HEK293 (cell line): ENCODE measurements around the gene HIGD1A.

Source experiments
- FEZF1 ChIP-seq: fragments of 450-650 bp; formaldehyde crosslinking; IDR thresholded peaks from 2 replicates; pipeline ENCODE4 v1.5.1; 2016; ENCODE audit warnings: missing biosample characterization, missing genetic modification characterization
- GFI1B ChIP-seq: fragments of 450-650 bp; formaldehyde crosslinking; IDR thresholded peaks from 2 replicates; pipeline ENCODE4 v1.5.1; 2016; ENCODE audit warnings: missing biosample characterization, missing genetic modification characterization
- GLI2 ChIP-seq: fragments of 450-650 bp; formaldehyde crosslinking; IDR thresholded peaks from 2 replicates; pipeline ENCODE4; 2017; ENCODE audit warnings: missing biosample characterization, missing genetic modification characterization, low read depth, borderline replicate concordance
- GLI4 ChIP-seq: fragments of 450-650 bp; formaldehyde crosslinking; IDR thresholded peaks from 2 replicates; pipeline ENCODE4 v1.5.1; 2016; ENCODE audit warnings: missing biosample characterization, missing genetic modification characterization
- KLF10 ChIP-seq: fragments of 450-650 bp; IDR thresholded peaks from 2 replicates; pipeline ENCODE4 v1.5.1; 2018; ENCODE audit warnings: missing biosample characterization, mild to moderate bottlenecking, missing genetic modification characterization
- MZF1 ChIP-seq: fragments of 450-650 bp; formaldehyde crosslinking; IDR thresholded peaks from 2 replicates; pipeline ENCODE4 v1.5.1; 2017; ENCODE audit warnings: missing biosample characterization, missing genetic modification characterization, borderline replicate concordance
- OSR2 ChIP-seq: fragments of 450-650 bp; formaldehyde crosslinking; IDR thresholded peaks from 2 replicates; pipeline ENCODE4 v1.5.1; 2016; ENCODE audit warnings: missing biosample characterization, missing genetic modification characterization
- SP2 ChIP-seq: fragments of 450-650 bp; formaldehyde crosslinking; IDR thresholded peaks from 2 replicates; pipeline ENCODE4 v1.5.1; 2016; ENCODE audit warnings: missing biosample characterization, missing genetic modification characterization
- SP7 ChIP-seq: fragments of 450-650 bp; formaldehyde crosslinking; IDR thresholded peaks from 2 replicates; pipeline ENCODE4 v1.5.1; 2016; ENCODE audit warnings: missing biosample characterization, missing genetic modification characterization
- WT1 ChIP-seq: fragments of 450-650 bp; formaldehyde crosslinking; IDR thresholded peaks from 2 replicates; pipeline ENCODE4 v1.5.1; 2016; ENCODE audit warnings: missing biosample characterization, missing genetic modification characterization
- YY2 ChIP-seq: fragments of 450-650 bp; formaldehyde crosslinking; IDR thresholded peaks from 2 replicates; pipeline ENCODE4 v1.5.1; 2016; ENCODE audit warnings: missing biosample characterization, missing genetic modification characterization
- ZBTB20 ChIP-seq: fragments of 450-650 bp; formaldehyde crosslinking; IDR thresholded peaks from 2 replicates; pipeline ENCODE4 v1.5.1; 2016; ENCODE audit warnings: missing biosample characterization, missing genetic modification characterization
- ZBTB48 ChIP-seq: fragments of 450-650 bp; formaldehyde crosslinking; IDR thresholded peaks from 2 replicates; pipeline ENCODE4 v1.5.1; 2016; ENCODE audit warnings: missing biosample characterization, missing genetic modification characterization
- ZEB2 ChIP-seq: fragments of 450-650 bp; formaldehyde crosslinking; IDR thresholded peaks from 2 replicates; pipeline ENCODE4 v1.5.1; 2016; ENCODE audit warnings: missing biosample characterization, missing genetic modification characterization
- ZNF155 ChIP-seq: fragments of 450-650 bp; formaldehyde crosslinking; IDR thresholded peaks from 2 replicates; pipeline ENCODE4 v1.5.1; 2016; ENCODE audit warnings: missing biosample characterization, missing genetic modification characterization
- ZNF16 ChIP-seq: fragments of 450-650 bp; formaldehyde crosslinking; IDR thresholded peaks from 2 replicates; pipeline ENCODE4 v1.5.1; 2016; ENCODE audit warnings: low read depth, missing biosample characterization, missing genetic modification characterization
- ZNF184 ChIP-seq: fragments of 450-650 bp; IDR thresholded peaks from 2 replicates; pipeline ENCODE4 v1.5.1; 2018; ENCODE audit warnings: missing biosample characterization, mild to moderate bottlenecking, missing genetic modification characterization
- ZNF19 ChIP-seq: fragments of 450-650 bp; formaldehyde crosslinking; IDR thresholded peaks from 2 replicates; pipeline ENCODE4; 2016; ENCODE audit warnings: missing biosample characterization, missing genetic modification characterization, low read depth
- ZNF221 ChIP-seq: fragments of 450-650 bp; formaldehyde crosslinking; IDR thresholded peaks from 2 replicates; pipeline ENCODE4 v1.5.1; 2017; ENCODE audit warnings: missing biosample characterization, missing genetic modification characterization, borderline replicate concordance
- ZNF416 ChIP-seq: fragments of 450-650 bp; formaldehyde crosslinking; IDR thresholded peaks from 2 replicates; pipeline ENCODE4 v1.5.1; 2016; ENCODE audit warnings: missing biosample characterization, missing genetic modification characterization
- ZNF426 ChIP-seq: fragments of 450-650 bp; formaldehyde crosslinking; IDR thresholded peaks from 2 replicates; pipeline ENCODE4 v1.5.1; 2017; ENCODE audit warnings: missing biosample characterization, missing genetic modification characterization, mild to moderate bottlenecking, inconsistent platforms, moderate library complexity
- ZNF433 ChIP-seq: fragments of 450-650 bp; formaldehyde crosslinking; IDR thresholded peaks from 2 replicates; pipeline ENCODE4 v1.5.1; 2016; ENCODE audit warnings: missing biosample characterization, missing genetic modification characterization, low read depth
- ZNF501 ChIP-seq: fragments of 450-650 bp; formaldehyde crosslinking; IDR thresholded peaks from 2 replicates; pipeline ENCODE4 v1.5.1; 2016; ENCODE audit warnings: missing biosample characterization, missing genetic modification characterization
- ZNF555 ChIP-seq: fragments of 450-650 bp; formaldehyde crosslinking; conservative IDR thresholded peaks from 2 replicates; pipeline ENCODE4 v1.5.1; 2017; ENCODE audit warnings: missing biosample characterization, mild to moderate bottlenecking, missing genetic modification characterization, inconsistent platforms
- ZNF596 ChIP-seq: fragments of 450-650 bp; IDR thresholded peaks from 2 replicates; pipeline ENCODE4 v1.5.0; 2018; ENCODE audit warnings: missing biosample characterization, mild to moderate bottlenecking, missing genetic modification characterization, moderate library complexity
- ZNF629 ChIP-seq: fragments of 450-650 bp; formaldehyde crosslinking; IDR thresholded peaks from 2 replicates; pipeline ENCODE4 v1.5.1; 2017; ENCODE audit warnings: missing biosample characterization, missing genetic modification characterization
- ZNF660 ChIP-seq: fragments of 450-650 bp; IDR thresholded peaks from 2 replicates; pipeline ENCODE4 v1.5.1; 2018; ENCODE audit warnings: missing biosample characterization, mild to moderate bottlenecking, missing genetic modification characterization
- ZNF76 ChIP-seq: fragments of 450-650 bp; formaldehyde crosslinking; IDR thresholded peaks from 2 replicates; pipeline ENCODE4; 2016; ENCODE audit warnings: low read depth, missing biosample characterization, missing genetic modification characterization, borderline replicate concordance
- ZNF843 ChIP-seq: fragments of 450-650 bp; formaldehyde crosslinking; IDR thresholded peaks from 2 replicates; pipeline ENCODE4 v1.5.1; 2016; ENCODE audit warnings: missing biosample characterization, missing genetic modification characterization
- TF ChIP-seq, protein P1 (sequence below): fragments of 450-650 bp; formaldehyde crosslinking; conservative IDR thresholded peaks from 2 replicates; pipeline ENCODE4 v1.5.1; 2016; ENCODE audit warnings: low read depth, missing biosample characterization, missing genetic modification characterization
- TF ChIP-seq, protein P2 (sequence below): fragments of 450-650 bp; formaldehyde crosslinking; IDR thresholded peaks from 2 replicates; pipeline ENCODE4 v1.5.1; 2016; ENCODE audit warnings: missing biosample characterization, missing genetic modification characterization
- TF ChIP-seq, protein P3 (sequence below): fragments of 450-650 bp; formaldehyde crosslinking; IDR thresholded peaks from 2 replicates; pipeline ENCODE4 v1.5.1; 2016; ENCODE audit warnings: missing biosample characterization, missing genetic modification characterization

The HIGD1A gene

DNA sequence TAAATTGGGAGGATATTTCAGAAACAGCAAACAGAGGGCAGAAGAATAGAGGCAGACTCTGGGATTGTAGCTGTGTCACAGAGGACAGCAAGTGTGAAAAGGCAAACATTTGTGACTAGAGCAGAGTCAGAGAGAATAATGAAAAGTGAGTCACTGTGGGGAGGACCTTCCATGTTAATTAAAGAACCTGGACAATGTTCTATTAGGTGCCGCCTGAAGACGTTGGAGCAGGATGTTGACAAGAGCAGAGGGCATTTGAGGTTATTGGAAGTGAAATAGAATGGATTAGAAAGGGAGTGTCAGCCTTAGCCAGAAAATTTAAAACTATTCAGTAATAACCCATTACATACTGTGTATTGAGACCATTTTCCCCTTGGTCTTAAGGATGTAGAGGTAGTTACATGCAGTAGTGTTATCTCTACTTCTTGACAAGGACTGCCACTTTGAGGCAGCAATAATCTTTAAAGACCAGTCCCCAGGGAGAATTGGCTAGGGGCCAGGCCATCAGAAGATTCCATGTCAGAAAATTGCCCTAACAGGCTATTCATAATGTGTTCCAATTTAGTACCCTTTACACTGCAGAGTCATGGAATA lies 10.7 kb upstream of the HIGD1A start (continued):
- TF ChIP-seq GLI4 (tag by site-specific recombination) (no peak), ZNF433 (no peak), ZNF76 (tag by site-specific recombination) (no peak), ZNF16 (no peak), ZNF155 (tag by site-specific recombination) (no peak), OSR2 (tag by site-specific recombination) (peak; percentile 91), GFI1B (tag by site-specific recombination) (no peak), ZNF629 (tag by site-specific recombination) (peak; percentile 58), SP7 (peak; percentile 86), MZF1 (tag by site-specific recombination) (no peak), ZEB2 (tag by site-specific recombination) (0 out of 2 replicates have a peak, but pooled peaks have one; percentile 56), ZNF221 (tag by site-specific recombination) (no peak), ZNF596 (tag by site-specific recombination) (0 out of 2 replicates have a peak, but pooled peaks have one; percentile 36), ZNF416 (tag by site-specific recombination) (no peak), ZNF426 (no peak), ZNF19 (no peak), ZBTB48 (tag by site-specific recombination) (no peak; the same call in 1 of the 2 replicates), FEZF1 (peak; percentile 95), GLI2 (tag by site-specific recombination) (0 out of 2 replicates have a peak, but pooled peaks have one; percentile 49), YY2 (tag by site-specific recombination) (no peak), ZNF660 (peak; percentile 63; the same call in 1 of the 2 replicates), WT1 (tag by site-specific recombination) (peak; percentile 97), ZNF501 (tag by site-specific recombination) (peak; percentile 54; the same call in 1 of the 2 replicates), SP2 (tag by site-specific recombination) (no peak), ZNF843 (tag by site-specific recombination) (peak; percentile 80), ZNF184 (tag by site-specific recombination) (peak; percentile 45; the same call in 1 of the 2 replicates), ZNF555 (tag by site-specific recombination) (no peak), ZBTB20 (tag by site-specific recombination) (peak; percentile 26; the same call in 1 of the 2 replicates), KLF10 (tag by site-specific recombination) (peak; percentile 79)
- TF ChIP-seq, protein P1, sequence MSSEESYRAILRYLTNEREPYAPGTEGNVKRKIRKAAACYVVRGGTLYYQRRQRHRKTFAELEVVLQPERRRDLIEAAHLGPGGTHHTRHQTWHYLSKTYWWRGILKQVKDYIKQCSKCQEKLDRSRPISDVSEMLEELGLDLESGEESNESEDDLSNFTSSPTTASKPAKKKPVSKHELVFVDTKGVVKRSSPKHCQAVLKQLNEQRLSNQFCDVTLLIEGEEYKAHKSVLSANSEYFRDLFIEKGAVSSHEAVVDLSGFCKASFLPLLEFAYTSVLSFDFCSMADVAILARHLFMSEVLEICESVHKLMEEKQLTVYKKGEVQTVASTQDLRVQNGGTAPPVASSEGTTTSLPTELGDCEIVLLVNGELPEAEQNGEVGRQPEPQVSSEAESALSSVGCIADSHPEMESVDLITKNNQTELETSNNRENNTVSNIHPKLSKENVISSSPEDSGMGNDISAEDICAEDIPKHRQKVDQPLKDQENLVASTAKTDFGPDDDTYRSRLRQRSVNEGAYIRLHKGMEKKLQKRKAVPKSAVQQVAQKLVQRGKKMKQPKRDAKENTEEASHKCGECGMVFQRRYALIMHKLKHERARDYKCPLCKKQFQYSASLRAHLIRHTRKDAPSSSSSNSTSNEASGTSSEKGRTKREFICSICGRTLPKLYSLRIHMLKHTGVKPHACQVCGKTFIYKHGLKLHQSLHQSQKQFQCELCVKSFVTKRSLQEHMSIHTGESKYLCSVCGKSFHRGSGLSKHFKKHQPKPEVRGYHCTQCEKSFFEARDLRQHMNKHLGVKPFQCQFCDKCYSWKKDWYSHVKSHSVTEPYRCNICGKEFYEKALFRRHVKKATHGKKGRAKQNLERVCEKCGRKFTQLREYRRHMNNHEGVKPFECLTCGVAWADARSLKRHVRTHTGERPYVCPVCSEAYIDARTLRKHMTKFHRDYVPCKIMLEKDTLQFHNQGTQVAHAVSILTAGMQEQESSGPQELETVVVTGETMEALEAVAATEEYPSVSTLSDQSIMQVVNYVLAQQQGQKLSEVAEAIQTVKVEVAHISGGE, result no peak
- TF ChIP-seq, protein P2, sequence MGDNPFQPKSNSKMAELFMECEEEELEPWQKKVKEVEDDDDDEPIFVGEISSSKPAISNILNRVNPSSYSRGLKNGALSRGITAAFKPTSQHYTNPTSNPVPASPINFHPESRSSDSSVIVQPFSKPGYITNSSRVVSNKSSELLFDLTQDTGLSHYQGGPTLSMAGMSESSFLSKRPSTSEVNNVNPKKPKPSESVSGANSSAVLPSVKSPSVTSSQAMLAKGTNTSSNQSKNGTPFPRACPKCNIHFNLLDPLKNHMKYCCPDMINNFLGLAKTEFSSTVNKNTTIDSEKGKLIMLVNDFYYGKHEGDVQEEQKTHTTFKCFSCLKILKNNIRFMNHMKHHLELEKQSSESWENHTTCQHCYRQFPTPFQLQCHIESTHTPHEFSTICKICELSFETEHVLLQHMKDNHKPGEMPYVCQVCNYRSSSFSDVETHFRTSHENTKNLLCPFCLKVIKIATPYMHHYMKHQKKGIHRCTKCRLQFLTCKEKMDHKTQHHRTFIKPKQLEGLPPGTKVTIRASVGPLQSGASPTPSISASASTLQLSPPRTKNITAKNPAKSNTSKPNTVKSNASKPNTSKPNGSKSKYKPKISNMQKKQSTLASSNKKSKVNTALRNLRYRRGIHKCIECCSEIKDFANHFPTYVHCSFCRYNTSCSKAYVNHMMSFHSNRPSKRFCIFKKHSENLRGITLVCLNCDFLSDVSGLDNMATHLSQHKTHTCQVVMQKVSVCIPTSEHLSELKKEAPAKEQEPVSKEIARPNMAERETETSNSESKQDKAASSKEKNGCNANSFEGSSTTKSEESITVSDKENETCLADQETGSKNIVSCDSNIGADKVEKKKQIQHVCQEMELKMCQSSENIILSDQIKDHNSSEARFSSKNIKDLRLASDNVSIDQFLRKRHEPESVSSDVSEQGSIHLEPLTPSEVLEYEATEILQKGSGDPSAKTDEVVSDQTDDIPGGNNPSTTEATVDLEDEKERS (tag by site-specific recombination), result no peak
- TF ChIP-seq, protein P3, sequence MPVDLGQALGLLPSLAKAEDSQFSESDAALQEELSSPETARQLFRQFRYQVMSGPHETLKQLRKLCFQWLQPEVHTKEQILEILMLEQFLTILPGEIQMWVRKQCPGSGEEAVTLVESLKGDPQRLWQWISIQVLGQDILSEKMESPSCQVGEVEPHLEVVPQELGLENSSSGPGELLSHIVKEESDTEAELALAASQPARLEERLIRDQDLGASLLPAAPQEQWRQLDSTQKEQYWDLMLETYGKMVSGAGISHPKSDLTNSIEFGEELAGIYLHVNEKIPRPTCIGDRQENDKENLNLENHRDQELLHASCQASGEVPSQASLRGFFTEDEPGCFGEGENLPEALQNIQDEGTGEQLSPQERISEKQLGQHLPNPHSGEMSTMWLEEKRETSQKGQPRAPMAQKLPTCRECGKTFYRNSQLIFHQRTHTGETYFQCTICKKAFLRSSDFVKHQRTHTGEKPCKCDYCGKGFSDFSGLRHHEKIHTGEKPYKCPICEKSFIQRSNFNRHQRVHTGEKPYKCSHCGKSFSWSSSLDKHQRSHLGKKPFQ, result peak; percentile 57; the same call in 1 of the 2 replicates
